Fibroblast of pulmonary artery (primary cell): ENCODE measurements around the gene NUMB.

Source experiments
- DNase-seq: peaks from one replicate; pipeline ENCODE4 v3.0.0-alpha.2; 2010; ENCODE audit warnings: low read depth
- H3K4me3 ChIP-seq: replicated peaks from 2 replicates; pipeline ENCODE4 v1.5.1; 2011; ENCODE audit warnings: low read depth, mild to moderate bottlenecking, control low read depth, low read length, moderate library complexity
- TF ChIP-seq, protein P1 (sequence below): IDR thresholded peaks from 2 replicates; pipeline ENCODE4 v1.5.1; 2011; ENCODE audit warnings: mild to moderate bottlenecking, control low read depth, low read length, inconsistent platforms; ENCODE audit errors: missing control alignments

Gene NUMB

DNA sequence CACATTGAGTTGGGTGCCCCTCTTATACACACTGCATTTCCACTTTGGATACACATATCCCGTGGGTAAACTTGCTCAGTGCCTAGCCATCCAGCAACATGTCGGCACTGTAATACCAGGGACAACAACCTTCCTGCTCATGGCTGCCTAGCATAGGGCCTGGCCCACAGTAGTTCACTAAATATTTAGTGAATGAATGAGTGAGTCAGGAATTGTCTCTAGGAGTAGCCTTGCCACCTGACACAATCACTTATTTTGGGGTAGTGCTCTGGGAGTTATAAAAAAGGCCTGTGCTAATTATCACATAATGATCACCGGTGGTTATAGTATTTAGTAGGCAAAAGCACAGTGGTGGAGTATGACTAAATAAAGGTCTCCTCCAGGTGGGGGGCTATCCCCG lies 8.5 kb upstream of the NUMB start:
- no peak overlapping the region for H3K4me3 ChIP-seq
- no peak for DNase-seq
- TF ChIP-seq, protein P1, sequence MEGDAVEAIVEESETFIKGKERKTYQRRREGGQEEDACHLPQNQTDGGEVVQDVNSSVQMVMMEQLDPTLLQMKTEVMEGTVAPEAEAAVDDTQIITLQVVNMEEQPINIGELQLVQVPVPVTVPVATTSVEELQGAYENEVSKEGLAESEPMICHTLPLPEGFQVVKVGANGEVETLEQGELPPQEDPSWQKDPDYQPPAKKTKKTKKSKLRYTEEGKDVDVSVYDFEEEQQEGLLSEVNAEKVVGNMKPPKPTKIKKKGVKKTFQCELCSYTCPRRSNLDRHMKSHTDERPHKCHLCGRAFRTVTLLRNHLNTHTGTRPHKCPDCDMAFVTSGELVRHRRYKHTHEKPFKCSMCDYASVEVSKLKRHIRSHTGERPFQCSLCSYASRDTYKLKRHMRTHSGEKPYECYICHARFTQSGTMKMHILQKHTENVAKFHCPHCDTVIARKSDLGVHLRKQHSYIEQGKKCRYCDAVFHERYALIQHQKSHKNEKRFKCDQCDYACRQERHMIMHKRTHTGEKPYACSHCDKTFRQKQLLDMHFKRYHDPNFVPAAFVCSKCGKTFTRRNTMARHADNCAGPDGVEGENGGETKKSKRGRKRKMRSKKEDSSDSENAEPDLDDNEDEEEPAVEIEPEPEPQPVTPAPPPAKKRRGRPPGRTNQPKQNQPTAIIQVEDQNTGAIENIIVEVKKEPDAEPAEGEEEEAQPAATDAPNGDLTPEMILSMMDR, result no peak

DNA sequence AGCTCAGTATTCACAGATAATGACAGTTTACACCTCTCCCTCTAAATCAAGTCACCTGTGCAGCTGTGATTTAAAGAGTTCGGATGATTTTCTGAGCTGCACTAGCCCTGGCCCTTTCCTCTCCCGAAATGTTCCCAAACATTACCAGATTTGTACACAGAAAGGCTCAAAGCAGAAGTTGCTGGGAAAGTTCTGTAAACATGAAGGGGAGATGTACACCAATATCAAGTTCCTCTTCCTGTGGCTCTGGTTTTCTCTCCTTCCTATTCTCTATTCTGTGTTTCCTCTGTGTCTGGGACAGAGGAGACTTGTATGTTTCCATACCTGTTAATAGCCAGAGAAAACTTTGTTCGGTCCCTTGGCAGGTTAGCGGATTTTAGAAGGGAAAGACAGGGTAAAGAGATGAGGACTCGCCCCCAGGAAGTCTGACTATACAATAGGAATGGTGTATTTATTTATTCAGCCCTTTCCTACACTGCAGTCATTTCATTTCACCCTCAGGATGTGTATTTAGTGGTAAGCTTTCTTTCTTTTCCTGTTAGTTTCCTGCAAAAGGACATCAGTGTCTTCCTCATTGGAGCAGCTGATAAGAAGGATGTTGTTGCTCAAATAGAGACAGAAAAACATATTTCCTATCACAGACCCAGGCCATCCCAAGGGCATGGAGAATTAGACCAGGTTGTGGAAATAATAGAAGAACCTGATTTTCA lies 7.6 kb upstream of the NUMB start:
- no peak overlapping the region for H3K4me3 ChIP-seq
- TF ChIP-seq, protein P1, result no peak
- DNase-seq, result no peak

DNA sequence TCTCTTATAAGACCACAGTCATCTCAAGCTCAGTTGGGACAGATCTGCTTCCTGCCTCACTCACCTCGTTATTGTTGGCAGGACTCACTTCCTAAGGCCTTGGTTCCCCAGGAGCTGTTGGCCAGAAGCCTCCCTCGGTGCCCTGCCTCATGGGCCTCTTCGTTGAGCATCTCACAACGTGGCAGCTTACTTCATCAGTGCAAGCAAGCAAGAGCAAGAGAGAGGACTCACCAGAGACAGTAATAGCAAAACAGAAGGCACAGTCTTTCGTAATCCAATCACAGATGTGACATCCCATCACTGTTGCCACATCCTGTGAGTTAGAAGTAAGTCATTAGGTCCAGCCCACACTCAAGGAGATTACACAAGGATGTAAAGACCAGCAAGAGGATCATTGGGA lies 5.1 kb upstream of the NUMB start:
- DNase-seq, result peak; percentile 98
- peak overlapping the region; percentile 21 for H3K4me3 ChIP-seq
- TF ChIP-seq, protein P1, result no peak

DNA sequence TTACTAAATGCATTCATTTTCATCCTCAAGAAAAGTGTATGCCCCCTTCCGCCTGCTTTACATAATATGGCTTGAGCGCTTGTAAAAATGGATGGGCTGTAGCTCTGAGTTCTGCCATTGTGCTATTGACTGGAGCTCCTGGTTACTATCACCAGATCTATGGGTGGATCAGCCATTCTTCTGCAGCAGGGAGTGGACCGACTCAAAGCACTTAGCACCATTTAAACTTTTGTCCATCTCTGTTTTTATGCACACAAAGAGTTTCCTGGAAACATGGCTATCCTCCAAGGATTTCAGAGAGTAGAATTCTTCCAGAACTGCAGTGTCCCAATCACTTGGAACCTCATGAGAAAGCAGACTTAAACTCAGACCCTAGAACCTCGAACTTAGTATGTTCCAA lies 4.5 kb upstream of the NUMB start:
- H3K4me3 ChIP-seq, result peak overlapping the region; percentile 21
- peak; percentile 78 for DNase-seq
- TF ChIP-seq, protein P1, result no peak

DNA sequence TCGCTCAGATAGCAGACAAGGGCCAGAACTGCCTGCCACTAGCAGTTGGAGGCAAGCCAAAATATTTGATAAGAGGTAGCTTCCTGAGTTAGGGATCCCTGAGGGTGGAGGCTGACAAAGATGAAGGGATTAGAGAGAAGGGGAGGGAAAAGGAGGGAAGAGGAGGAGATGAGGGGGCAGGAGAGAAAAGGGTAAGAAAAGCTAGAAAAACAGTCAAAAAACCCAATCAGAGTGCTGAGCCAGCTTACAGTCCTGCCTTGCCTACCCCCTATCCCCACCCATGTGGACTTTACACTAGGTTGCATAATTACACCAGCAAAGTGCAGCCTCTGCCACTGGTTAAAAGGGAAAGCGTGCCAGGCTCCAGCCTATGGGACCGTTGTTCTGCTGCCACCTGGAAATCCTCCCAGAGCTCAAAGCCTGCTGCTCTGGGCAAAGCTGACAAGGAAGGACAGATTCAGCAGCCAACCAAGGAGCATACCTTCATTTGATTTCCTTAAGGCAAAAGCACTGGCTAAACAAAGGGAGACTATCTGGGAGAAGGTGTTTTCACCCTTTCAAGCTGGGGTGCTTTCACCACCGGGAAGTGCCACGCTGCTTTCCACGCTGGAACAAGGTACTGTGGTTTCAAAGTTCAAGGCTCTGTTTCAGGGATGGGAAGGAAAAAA lies 3.8 kb upstream of the NUMB start:
- H3K4me3 ChIP-seq, result peak overlapping the region; percentile 21
- TF ChIP-seq, protein P1, result no peak
- peak; percentile 67 for DNase-seq

DNA sequence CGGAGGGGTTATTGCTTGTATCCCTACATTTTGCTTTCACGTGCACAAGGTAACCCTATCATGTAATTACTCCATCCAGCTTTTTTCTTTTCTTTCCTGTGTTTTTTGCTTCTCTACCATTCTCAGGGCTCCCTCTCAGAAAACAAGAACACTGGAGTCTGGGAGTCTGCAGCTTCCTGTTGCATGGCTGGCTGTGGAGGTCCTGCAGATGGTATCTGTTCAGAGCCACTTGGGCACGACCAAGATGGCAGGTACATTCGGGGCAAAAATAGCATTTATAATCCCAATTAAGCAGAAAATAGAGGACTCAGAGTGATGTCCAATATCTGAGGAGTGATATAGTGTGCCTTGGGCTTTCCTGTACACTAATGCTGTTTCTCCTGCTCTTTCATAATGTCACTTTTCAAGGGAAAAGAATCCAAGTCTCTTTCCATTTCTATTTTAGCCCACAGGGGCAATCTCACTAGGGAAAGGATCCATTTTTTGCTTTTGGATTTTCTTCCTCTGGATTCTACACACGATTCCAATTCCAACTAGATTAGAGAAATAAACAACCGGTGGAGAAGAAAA lies 3.2 kb upstream of the NUMB start:
- peak overlapping the region; percentile 21 for H3K4me3 ChIP-seq
- no peak for DNase-seq
- TF ChIP-seq, protein P1, result no peak
